ENCODE data around the gene EVL. TPM values are rescaled to one million over a fixed set of nuclear protein-coding genes. Genes with fewer than 3 reads are reported as not detected.
"Not testable (repeated sequence)": the region's sequence is repeated elsewhere in the genome, so short reads cannot be mapped to it uniquely, and the experiment has no call there.

Gene EVL
- total RNA-seq, 2 donors from 2014 or later, result 493 to 560 TPM

DNA sequence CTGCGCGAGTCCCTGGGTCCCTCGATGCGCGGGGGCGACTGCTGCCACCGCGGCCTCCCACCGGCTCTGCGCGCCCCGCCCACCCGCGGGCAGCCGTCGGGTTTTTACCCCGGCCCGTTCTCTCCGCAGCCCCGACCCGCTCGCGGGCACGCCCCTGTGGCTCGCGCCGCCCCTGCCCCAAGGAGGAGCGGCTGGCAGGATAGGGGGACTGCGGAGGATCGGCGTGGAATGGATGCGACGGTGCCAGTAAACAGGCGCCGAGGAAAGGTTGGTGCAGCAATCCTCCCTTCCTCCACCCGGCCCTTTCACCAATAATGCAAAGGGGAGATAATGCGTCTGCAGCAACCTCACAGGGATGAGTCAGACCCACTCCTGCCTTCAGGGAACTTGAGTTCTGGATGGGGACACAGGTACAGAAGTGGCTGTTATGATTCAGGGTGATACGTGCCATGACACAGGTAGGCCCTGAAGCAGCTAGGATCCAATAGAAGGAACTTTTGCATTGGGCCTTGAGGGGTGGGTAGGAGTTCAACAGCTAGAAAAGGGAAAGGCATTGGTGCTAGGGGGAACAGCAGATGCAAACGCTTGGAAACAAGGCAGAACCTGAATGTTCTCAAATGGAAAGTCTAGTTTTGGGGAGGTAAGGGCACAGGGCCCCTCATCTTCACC lies 94.8 kb downstream of the EVL start:
- Mint-ChIP-seq H3K27me3 (peaks cover 10% of the 10 kb centered on the region), H3K27ac (no peak overlapping the region), H3K36me3 (ENCODE audit: low read depth) (peaks cover 3% of the 10 kb centered on the region), H3K4me1 (no peaks in the 10 kb centered on the region), H3K4me3 (peak overlapping the region; percentile 50), H3K9me3 (peaks cover 4% of the 10 kb centered on the region)
- peak; percentile 74 for ATAC-seq (replicated peaks)

DNA sequence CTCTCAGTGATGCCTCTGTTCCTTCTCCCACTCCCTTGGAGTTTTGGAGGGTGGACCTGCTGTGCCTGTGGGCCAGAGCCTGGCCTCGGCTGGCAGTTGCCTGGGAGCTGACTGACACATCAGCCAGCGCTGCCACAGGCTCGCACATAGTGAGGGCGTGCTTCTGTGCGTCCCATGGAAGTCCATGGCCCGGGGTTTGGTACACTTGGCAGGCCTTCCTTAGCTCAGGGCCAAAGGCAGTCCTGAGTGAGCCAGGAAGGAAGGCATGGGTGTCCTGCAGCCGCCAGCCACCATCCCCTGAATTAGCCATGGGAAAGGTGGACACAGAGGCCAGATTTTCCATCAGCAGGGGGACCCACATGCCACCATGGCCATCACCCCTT lies 95.3 kb downstream of the EVL start:
- Mint-ChIP-seq H3K4me1 (no peaks in the 10 kb centered on the region), H3K27ac (no peak overlapping the region), H3K36me3 (ENCODE audit: low read depth) (no peaks in the 10 kb centered on the region), H3K4me3 (peak overlapping the region; percentile 50), H3K9me3 (no peaks in the 10 kb centered on the region), H3K27me3 (peaks cover 6% of the 10 kb centered on the region)
- no peak for ATAC-seq (replicated peaks)

- H3K9me3 Mint-ChIP-seq, result no peaks in the 10 kb centered on the region
- peak overlapping the region; percentile 2 for H3K4me3 Mint-ChIP-seq
- H3K36me3 Mint-ChIP-seq (ENCODE audit: low read depth), result no peaks in the 10 kb centered on the region
- H3K4me1 Mint-ChIP-seq, result peaks cover 3% of the 10 kb centered on the region
- no peak overlapping the region for H3K27ac Mint-ChIP-seq
- ATAC-seq (replicated peaks), result no peak
- no peaks in the 10 kb centered on the region for H3K27me3 Mint-ChIP-seq
These were observed 100.2 kb downstream of the EVL start for GRCh38 chr14:100165376-100165775.

DNA sequence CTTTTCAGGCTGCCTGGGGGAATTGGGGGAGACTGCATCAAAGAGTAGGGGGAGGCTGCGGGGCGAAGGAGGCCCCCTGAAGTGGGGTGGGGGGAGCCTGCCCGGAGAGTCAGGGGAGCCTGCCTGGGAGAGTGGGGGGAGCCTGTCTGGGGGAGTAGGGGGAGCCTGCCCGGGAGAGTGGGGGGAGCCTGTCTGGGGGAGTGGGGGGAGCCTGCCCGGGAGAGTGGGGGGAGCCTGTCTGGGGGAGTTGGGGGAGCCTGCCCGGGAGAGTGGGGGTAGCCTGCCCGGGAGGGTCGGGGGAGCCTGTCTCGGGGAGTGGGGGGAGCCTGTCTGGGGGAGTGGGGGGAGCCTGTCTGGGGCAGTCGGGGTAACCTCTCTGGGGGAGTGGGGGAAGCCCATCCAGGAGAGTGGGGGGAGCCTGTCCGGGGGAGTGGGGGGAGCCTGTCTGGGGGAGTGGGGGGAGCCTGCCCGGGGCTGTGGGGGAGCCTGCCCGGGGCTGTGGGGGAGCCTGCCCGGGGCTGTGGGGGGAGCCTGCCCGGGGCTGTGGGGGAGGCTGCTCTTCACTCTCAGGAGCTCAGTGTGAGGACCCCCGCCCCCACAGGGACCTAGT lies 100.7 kb downstream of the EVL start:
- Mint-ChIP-seq H3K27me3 (peaks cover 3% of the 10 kb centered on the region), H3K4me3 (peak overlapping the region; percentile 76), H3K36me3 (ENCODE audit: low read depth) (no peaks in the 10 kb centered on the region), H3K4me1 (peaks cover 3% of the 10 kb centered on the region), H3K27ac (peak overlapping the region; percentile 72), H3K9me3 (no peaks in the 10 kb centered on the region)
- no peak for ATAC-seq (replicated peaks)

- H3K9me3 Mint-ChIP-seq, result no peaks in the 10 kb centered on the region
- H3K27me3 Mint-ChIP-seq, result peaks cover 9% of the 10 kb centered on the region
- H3K4me1 Mint-ChIP-seq, result peaks cover 3% of the 10 kb centered on the region
- no peak for ATAC-seq (replicated peaks)
- H3K36me3 Mint-ChIP-seq (ENCODE audit: low read depth), result no peaks in the 10 kb centered on the region
- no peak overlapping the region for H3K4me3 Mint-ChIP-seq
- no peak overlapping the region for H3K27ac Mint-ChIP-seq
These were observed 103.3 kb downstream of the EVL start for GRCh38 chr14:100168506-100168905.

DNA sequence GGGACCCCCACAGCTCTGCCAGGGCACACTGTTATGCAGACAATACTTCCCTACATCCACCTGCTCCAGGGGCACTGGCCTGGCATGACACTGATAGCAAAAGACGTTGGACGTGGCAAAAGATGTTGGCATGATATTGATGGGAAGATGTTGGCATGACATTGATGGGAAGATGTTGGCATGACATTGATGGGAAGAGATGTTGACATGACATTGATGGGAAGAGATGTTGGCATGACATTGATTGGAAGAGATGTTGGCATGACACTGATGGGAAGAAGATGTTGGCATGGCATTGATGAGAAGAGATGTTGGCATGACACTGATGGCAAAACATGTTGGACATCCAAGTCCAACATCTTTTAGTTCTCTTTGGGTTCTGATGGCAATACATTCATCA lies 105.7 kb downstream of the EVL start:
- Mint-ChIP-seq H3K4me1 (peaks cover 3% of the 10 kb centered on the region), H3K36me3 (ENCODE audit: low read depth) (no peaks in the 10 kb centered on the region), H3K27ac (no peak overlapping the region), H3K9me3 (no peaks in the 10 kb centered on the region), H3K27me3 (peaks cover 9% of the 10 kb centered on the region), H3K4me3 (no peak overlapping the region)
- no peak for ATAC-seq (replicated peaks)

DNA sequence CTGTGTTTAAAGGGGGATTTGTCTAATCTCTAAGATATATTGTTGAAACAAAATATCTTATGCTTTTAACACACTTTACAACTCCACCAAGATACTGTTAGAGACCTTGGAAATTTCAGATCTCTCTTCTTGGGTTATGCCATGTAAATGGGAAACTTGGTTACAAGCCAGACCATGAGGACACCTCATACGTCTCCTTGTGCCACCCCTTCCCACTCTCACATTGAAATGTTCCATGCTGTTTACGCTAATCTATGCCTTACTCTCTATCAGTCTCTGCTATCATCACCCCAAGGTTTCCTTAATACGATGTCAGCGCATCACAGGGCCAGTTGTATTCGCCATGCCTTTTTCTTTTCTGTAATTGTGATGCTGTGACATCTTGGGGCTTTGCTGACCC lies 107.6 kb downstream of the EVL start:
- no peaks in the 10 kb centered on the region for H3K4me1 Mint-ChIP-seq
- H3K9me3 Mint-ChIP-seq, result no peaks in the 10 kb centered on the region
- no peak overlapping the region for H3K27ac Mint-ChIP-seq
- H3K27me3 Mint-ChIP-seq, result peaks cover 9% of the 10 kb centered on the region
- no peaks in the 10 kb centered on the region for H3K36me3 Mint-ChIP-seq (ENCODE audit: low read depth)
- no peak for ATAC-seq (replicated peaks)
- no peak overlapping the region for H3K4me3 Mint-ChIP-seq

DNA sequence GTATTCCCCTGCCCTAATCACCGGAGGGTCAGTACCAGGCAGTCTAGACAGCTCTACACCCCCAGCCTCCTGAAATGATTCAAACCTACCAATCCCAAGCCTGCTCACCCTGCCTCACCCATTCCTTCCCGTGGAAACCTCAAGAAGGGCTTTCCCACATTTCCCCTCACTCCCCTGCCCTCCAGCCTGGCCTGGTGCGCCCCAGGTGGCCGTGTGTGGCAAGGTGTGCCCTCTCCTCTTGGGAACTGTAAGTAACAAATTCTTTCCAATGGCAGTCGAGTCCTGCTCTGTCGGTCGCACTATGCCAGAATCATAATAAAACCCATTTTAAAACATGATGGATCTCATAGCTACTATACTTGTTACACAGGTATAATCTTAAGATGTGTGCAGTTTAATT lies 108.1 kb downstream of the EVL start:
- Mint-ChIP-seq H3K27me3 (peaks cover 9% of the 10 kb centered on the region), H3K4me3 (no peak overlapping the region), H3K4me1 (no peaks in the 10 kb centered on the region), H3K36me3 (ENCODE audit: low read depth) (no peaks in the 10 kb centered on the region), H3K27ac (no peak overlapping the region), H3K9me3 (no peaks in the 10 kb centered on the region)
- no peak for ATAC-seq (replicated peaks)

GRCh38 chr14:100176811-100177327 lies 111.6 kb downstream of the EVL start:
- Mint-ChIP-seq H3K36me3 (ENCODE audit: low read depth) (no peaks in the 10 kb centered on the region), H3K27me3 (peaks cover 4% of the 10 kb centered on the region), H3K9me3 (no peaks in the 10 kb centered on the region), H3K27ac (no peak overlapping the region), H3K4me1 (no peaks in the 10 kb centered on the region), H3K4me3 (no peak overlapping the region)
- ATAC-seq (replicated peaks), result no peak

- no peak for ATAC-seq (replicated peaks)
- Mint-ChIP-seq H3K36me3 (ENCODE audit: low read depth) (no peaks in the 10 kb centered on the region), H3K9me3 (no peaks in the 10 kb centered on the region), H3K27me3 (no peaks in the 10 kb centered on the region), H3K4me3 (no peak overlapping the region), H3K27ac (no peak overlapping the region), H3K4me1 (no peaks in the 10 kb centered on the region)
These were observed 113.5 kb downstream of the EVL start for GRCh38 chr14:100178691-100179090.

GRCh38 chr14:100180671-100181070 lies 115.4 kb downstream of the EVL start:
- H3K27ac Mint-ChIP-seq; H3K27me3 Mint-ChIP-seq; ATAC-seq (replicated peaks); H3K36me3 Mint-ChIP-seq (ENCODE audit: low read depth); H3K9me3 Mint-ChIP-seq; H3K4me1 Mint-ChIP-seq; H3K4me3 Mint-ChIP-seq: not testable (repeated sequence)

GRCh38 chr14:100181876-100182551 lies 116.8 kb downstream of the EVL start:
- H3K27ac Mint-ChIP-seq; H3K27me3 Mint-ChIP-seq; H3K4me1 Mint-ChIP-seq; H3K36me3 Mint-ChIP-seq (ENCODE audit: low read depth); H3K9me3 Mint-ChIP-seq; H3K4me3 Mint-ChIP-seq; ATAC-seq (replicated peaks): not testable (repeated sequence)

DNA sequence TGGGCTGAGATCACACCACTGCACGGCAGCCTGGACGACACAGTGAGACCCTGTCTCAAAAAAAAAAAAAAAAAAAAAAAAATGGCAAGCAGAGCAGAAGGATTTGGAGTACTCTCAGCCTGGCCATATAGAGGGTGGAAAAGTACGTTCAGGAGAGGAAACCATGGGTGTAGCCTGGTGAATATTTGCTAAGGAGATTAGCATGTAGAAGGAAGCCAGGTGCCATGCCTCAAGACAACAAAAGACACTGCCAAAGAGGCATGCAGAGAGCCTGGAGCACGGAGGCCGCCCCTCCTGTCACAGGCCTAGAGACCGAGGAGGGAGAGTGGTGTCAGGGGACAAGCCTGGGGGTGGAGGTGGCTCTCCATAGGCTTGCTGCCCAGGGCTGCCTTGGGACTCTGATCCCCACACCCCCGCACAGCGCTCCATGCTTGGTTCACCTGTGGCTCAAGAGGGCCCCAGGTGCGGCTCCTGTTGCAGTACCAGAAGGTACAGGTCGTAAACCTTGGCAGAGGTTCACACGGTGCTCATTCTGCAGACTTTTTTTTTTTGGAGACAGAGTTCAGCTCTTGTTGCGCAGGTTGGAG lies 122.1 kb downstream of the EVL start:
- no peak for ATAC-seq (replicated peaks)
- Mint-ChIP-seq H3K36me3 (ENCODE audit: low read depth) (no peaks in the 10 kb centered on the region), H3K9me3 (no peaks in the 10 kb centered on the region), H3K27me3 (no peaks in the 10 kb centered on the region), H3K27ac (no peak overlapping the region), H3K4me1 (no peaks in the 10 kb centered on the region), H3K4me3 (no peak overlapping the region)

DNA sequence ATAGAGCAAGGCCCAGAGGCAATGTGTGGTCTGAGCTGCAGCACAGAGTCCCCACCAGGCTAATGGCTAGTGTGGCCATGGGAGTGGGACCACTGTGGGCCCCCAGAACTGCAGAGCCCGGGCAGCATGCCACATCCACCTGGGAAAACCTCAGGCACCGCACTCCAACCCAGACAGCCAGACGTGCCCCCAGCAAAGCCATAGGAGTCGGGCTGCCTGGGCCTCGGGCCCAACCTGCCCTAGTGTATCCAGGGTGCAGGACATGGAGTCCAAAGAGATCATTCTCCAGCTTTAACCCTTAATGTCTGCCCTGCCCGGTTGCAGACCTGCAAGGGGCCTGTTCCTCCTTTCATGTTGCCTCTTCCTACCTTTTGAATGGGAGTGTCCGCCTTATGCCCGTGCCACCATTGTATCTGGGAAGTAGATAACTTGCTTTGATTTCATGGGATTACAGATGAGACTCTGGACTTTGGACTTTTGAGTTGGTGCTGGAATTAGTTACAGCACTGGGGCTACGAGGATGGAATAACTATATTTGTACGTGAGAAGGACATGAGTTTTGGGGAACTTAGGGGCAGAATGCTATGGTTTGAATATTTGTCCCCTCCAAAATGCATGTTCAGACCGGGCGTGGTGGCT lies 123.3 kb downstream of the EVL start:
- H3K4me1 Mint-ChIP-seq, result peaks cover 4% of the 10 kb centered on the region
- H3K36me3 Mint-ChIP-seq (ENCODE audit: low read depth), result no peaks in the 10 kb centered on the region
- H3K4me3 Mint-ChIP-seq, result no peak overlapping the region
- no peaks in the 10 kb centered on the region for H3K9me3 Mint-ChIP-seq
- no peaks in the 10 kb centered on the region for H3K27me3 Mint-ChIP-seq
- ATAC-seq (replicated peaks), result no peak
- H3K27ac Mint-ChIP-seq, result no peak overlapping the region

All from activated T-helper 17 cell treated with anti-CD3 and anti-CD28 coated beads, Interleukin-2, amount 50 U/mL, for 72 hours (primary cell).